Activated naive CD4-positive, alpha-beta T cell treated with anti-CD3 and anti-CD28 coated beads, Interleukin-2, amount 50 U/mL, for 24 hours (primary cell): ENCODE data around the gene HTRA3.
A peak's percentile ranks its signal among the peaks of the same experiment; 100 is the strongest.

Experiments used
- H3K27ac Mint-ChIP-seq: one replicate; pipeline ENCODE4 v1.8.0; 2021; ENCODE audit warnings: mild to moderate bottlenecking, mixed read lengths
- H3K27me3 Mint-ChIP-seq: one replicate; pipeline ENCODE4 v1.8.0; 2021; ENCODE audit warnings: mixed read lengths
- H3K36me3 Mint-ChIP-seq: one replicate; pipeline ENCODE4 v1.8.0; 2021; ENCODE audit warnings: mixed read lengths
- H3K4me1 Mint-ChIP-seq: one replicate; pipeline ENCODE4 v1.8.0; 2021; ENCODE audit warnings: mixed read lengths
- H3K4me3 Mint-ChIP-seq: one replicate; pipeline ENCODE4 v1.8.0; 2021; ENCODE audit warnings: mild to moderate bottlenecking, mixed read lengths
- H3K9me3 Mint-ChIP-seq: one replicate; pipeline ENCODE4 v1.8.0; 2021; ENCODE audit warnings: mixed read lengths

HTRA3 gene

GRCh38 chr4:8278421-8279287 lies 9.1 kb downstream of the HTRA3 start:
- peaks cover 3% of the 10 kb centered on the region for H3K27me3 Mint-ChIP-seq
- H3K4me1 Mint-ChIP-seq = peaks cover 3% of the 10 kb centered on the region
- no peak overlapping the region for H3K4me3 Mint-ChIP-seq
- H3K36me3 Mint-ChIP-seq = no peaks in the 10 kb centered on the region
- H3K27ac Mint-ChIP-seq = no peak overlapping the region
- no peaks in the 10 kb centered on the region for H3K9me3 Mint-ChIP-seq

DNA sequence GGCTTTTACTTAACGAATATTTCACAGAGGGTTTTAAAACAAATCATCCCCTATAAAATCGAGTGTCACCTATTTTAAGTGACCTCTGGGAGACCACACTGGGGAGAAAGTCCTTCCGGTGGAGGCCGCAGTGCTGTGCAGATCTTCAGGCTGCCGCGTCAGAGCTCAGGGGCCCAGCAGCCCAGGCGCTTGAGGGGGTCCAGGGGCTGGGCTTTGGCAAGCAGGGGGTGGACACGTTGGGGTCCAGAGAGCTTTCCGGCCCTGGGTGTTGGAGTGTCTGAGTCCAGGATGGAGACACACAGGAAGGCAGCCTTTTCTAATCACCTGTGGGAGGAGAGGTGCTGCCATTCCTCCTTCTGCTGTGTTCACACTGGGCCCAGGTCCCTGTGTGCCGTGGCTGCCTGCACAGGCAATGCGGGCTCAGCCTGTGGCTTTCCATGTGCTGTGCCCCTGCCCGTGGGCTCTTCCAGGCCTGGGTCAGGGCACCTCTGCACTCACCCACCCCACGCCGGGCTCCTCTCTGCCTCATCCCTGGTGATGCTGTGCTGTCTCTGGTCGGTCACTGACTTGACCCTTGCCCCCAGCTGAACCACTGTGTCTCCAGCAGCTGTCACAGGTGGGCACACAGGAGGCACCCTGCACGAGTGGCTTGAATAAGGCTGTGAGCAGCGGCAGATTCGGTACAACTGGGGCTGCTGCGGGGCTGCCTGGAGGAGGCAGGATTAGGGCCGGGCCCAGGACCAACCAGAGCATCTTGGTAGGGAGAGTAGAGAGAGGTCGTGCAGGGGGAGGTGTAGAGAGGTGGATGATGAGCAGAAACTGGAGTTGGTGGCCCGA lies 10.0 kb downstream of the HTRA3 start:
- Mint-ChIP-seq H3K4me3 (no peak overlapping the region), H3K9me3 (no peaks in the 10 kb centered on the region), H3K27ac (peak overlapping the region; percentile 59), H3K36me3 (no peaks in the 10 kb centered on the region), H3K27me3 (no peaks in the 10 kb centered on the region), H3K4me1 (peaks cover 3% of the 10 kb centered on the region)

- no peaks in the 10 kb centered on the region for H3K9me3 Mint-ChIP-seq
- H3K4me3 Mint-ChIP-seq = no peak overlapping the region
- peaks cover 3% of the 10 kb centered on the region for H3K4me1 Mint-ChIP-seq
- no peaks in the 10 kb centered on the region for H3K36me3 Mint-ChIP-seq
- no peaks in the 10 kb centered on the region for H3K27me3 Mint-ChIP-seq
- no peak overlapping the region for H3K27ac Mint-ChIP-seq
Observed at GRCh38 chr4:8280158-8280875, 10.8 kb downstream of the HTRA3 start.

- Mint-ChIP-seq H3K27me3 (no peaks in the 10 kb centered on the region), H3K27ac (no peak overlapping the region), H3K36me3 (no peaks in the 10 kb centered on the region), H3K4me1 (peaks cover 3% of the 10 kb centered on the region), H3K9me3 (no peaks in the 10 kb centered on the region), H3K4me3 (no peak overlapping the region)
Observed at GRCh38 chr4:8280876-8281440, 11.4 kb downstream of the HTRA3 start.

DNA sequence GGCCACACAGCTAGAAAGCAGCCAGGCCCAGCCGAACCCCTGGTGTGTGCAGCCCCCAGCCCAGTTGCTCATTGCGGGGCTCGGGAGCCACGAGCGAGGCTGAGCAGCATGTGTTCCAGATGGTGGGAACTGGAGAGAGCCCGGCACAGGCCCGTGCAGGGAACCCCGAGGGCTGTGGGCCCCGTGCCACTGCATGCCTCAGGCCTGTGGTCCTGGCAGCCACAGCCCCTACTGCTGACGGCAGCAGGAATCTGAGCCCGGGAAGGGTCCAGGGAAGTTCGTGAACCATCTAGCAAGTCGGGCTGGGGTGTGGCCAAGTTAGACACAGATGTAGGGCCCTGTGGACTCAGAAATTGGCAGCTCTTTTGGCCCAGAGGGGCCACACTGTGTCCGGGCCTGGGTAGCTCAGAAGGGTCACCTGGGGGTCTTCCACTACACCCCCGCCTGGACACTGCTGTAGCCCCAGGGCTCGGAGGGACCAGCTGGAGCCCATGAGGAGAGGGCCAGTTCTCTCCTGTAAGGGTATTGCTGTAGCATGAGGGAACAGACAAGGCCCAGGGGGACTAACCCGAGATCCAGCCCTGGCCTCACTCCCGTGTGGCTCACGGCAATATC lies 12.1 kb downstream of the HTRA3 start:
- no peaks in the 10 kb centered on the region for H3K9me3 Mint-ChIP-seq
- no peak overlapping the region for H3K4me3 Mint-ChIP-seq
- H3K27me3 Mint-ChIP-seq = no peaks in the 10 kb centered on the region
- no peak overlapping the region for H3K27ac Mint-ChIP-seq
- peaks cover 3% of the 10 kb centered on the region for H3K4me1 Mint-ChIP-seq
- H3K36me3 Mint-ChIP-seq = no peaks in the 10 kb centered on the region

DNA sequence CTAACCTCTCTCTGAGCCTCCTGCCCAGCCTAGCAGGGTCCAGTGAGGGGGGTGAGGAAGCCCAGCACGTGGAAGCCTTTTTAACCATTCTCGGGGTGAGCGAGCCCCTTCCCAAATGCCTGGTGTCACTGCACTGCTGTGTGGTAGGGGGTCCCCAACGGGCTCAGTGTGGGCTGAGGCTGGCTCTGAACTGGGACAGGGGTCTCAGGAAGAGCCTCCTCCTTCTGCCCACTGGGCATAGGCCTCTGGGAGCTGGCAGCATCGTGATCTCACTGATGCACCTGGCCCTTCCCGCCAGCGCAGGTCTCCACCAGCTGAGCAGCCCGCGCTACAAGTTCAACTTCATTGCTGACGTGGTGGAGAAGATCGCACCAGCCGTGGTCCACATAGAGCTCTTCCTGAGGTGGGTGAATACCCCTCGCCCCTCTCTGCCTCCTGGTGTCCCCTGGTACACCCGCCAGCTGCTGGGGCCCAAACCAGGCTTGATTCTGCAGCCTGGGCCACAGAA lies 12.6 kb downstream of the HTRA3 start:
- peaks cover 3% of the 10 kb centered on the region for H3K4me1 Mint-ChIP-seq
- H3K9me3 Mint-ChIP-seq = no peaks in the 10 kb centered on the region
- no peak overlapping the region for H3K27ac Mint-ChIP-seq
- no peak overlapping the region for H3K4me3 Mint-ChIP-seq
- H3K36me3 Mint-ChIP-seq = no peaks in the 10 kb centered on the region
- no peaks in the 10 kb centered on the region for H3K27me3 Mint-ChIP-seq

GRCh38 chr4:8282742-8283141 lies 13.2 kb downstream of the HTRA3 start:
- no peaks in the 10 kb centered on the region for H3K27me3 Mint-ChIP-seq
- H3K27ac Mint-ChIP-seq = no peak overlapping the region
- H3K9me3 Mint-ChIP-seq = no peaks in the 10 kb centered on the region
- no peak overlapping the region for H3K4me3 Mint-ChIP-seq
- no peaks in the 10 kb centered on the region for H3K36me3 Mint-ChIP-seq
- H3K4me1 Mint-ChIP-seq = peaks cover 3% of the 10 kb centered on the region

GRCh38 chr4:8283161-8283560 lies 13.6 kb downstream of the HTRA3 start:
- Mint-ChIP-seq H3K4me3 (no peak overlapping the region), H3K27ac (no peak overlapping the region), H3K27me3 (no peaks in the 10 kb centered on the region), H3K4me1 (peaks cover 3% of the 10 kb centered on the region), H3K36me3 (no peaks in the 10 kb centered on the region), H3K9me3 (no peaks in the 10 kb centered on the region)

DNA sequence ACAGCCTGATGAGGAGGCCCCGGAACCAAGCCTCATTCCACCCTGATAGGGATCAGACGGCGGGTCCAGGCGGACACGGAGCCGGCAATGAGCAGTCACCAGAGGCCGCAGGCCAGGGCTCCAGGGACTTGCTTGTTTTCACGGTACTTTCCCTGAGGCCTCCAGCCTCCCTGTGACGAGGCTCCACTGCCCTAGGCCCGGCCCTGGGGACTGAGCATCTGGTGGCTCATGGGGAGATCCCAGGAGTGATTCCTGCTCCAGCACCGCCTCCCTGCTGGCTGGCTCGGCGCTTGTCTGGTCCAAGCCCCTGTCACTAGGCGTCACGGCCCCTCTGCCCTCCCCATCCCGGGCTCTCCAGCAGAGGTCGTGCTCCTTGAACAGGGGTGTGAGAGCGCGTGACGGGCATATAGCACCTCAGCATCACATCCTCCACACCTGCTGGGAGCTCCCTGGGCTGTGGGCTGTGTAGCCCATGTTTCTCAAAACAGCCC lies 14.1 kb downstream of the HTRA3 start:
- Mint-ChIP-seq H3K4me3 (no peak overlapping the region), H3K27ac (no peak overlapping the region), H3K9me3 (no peaks in the 10 kb centered on the region), H3K27me3 (no peaks in the 10 kb centered on the region), H3K4me1 (peaks cover 3% of the 10 kb centered on the region), H3K36me3 (no peaks in the 10 kb centered on the region)

DNA sequence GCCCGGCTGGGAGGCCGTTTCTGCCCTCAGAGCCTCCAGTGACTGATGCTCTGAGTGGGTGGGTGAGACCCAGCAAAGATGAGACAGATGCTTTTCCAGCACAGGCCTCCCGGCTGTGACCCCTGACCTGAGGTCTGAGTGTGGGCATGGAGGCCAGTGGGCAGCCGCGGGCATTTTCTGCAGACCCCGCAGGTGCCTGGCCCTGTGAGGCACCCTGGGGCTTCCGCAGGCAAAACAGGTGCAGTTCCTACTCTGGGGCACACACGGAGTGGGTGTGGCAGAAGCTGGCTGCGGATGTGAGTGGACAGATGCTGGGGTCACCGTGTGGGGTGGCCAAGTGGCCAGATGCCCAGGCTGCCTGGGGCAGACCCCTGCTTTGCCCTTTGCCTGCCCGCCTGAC lies 14.8 kb downstream of the HTRA3 start:
- no peak overlapping the region for H3K4me3 Mint-ChIP-seq

GRCh38 chr4:8285143-8285975 lies 15.8 kb downstream of the HTRA3 start:
- no peak overlapping the region for H3K27ac Mint-ChIP-seq
- no peaks in the 10 kb centered on the region for H3K36me3 Mint-ChIP-seq
- H3K4me1 Mint-ChIP-seq = no peaks in the 10 kb centered on the region
- H3K9me3 Mint-ChIP-seq = no peaks in the 10 kb centered on the region
- H3K4me3 Mint-ChIP-seq = no peak overlapping the region
- no peaks in the 10 kb centered on the region for H3K27me3 Mint-ChIP-seq

More for the DNA sequence above, 14.8 kb downstream of the HTRA3 start:
- no peaks in the 10 kb centered on the region for H3K36me3 Mint-ChIP-seq
- no peaks in the 10 kb centered on the region for H3K9me3 Mint-ChIP-seq
- no peaks in the 10 kb centered on the region for H3K27me3 Mint-ChIP-seq
- H3K27ac Mint-ChIP-seq = no peak overlapping the region
- H3K4me1 Mint-ChIP-seq = no peaks in the 10 kb centered on the region

DNA sequence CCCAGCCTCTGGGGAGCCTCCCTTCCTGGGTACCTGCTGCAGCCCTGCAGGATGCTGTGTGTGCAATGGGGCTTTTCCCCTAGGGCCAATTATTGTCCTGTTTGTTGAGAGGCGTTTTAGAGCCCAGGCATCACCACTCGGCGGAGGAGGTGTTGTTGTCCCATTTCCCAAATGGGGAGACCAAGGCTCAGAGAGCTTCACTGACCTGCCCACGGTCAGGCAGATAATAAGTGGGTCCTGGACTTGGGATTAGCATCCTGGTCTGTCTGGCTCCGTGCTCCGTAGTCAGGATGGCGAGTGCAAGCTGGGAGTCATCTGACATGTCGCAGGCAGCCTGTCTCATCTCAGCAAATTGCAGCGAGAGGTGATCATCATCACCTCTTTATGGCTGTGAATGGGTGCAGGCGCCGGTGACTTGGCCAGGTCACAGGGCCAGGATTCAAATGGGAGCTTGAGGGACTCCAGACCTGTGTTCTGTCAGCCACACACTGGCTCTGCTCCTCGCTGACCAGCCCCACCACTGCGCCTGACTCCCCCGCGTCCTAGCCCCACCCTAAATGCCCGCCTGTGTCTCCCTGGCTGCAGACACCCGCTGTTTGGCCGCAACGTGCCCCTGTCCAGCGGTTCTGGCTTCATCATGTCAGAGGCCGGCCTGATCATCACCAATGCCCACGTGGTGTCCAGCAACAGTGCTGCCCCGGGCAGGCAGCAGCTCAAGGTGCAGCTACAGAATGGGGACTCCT lies 16.6 kb downstream of the HTRA3 start:
- Mint-ChIP-seq H3K9me3 (no peaks in the 10 kb centered on the region), H3K27ac (no peak overlapping the region), H3K36me3 (no peaks in the 10 kb centered on the region), H3K4me1 (no peaks in the 10 kb centered on the region), H3K4me3 (no peak overlapping the region), H3K27me3 (no peaks in the 10 kb centered on the region)

- Mint-ChIP-seq H3K27me3 (no peaks in the 10 kb centered on the region), H3K36me3 (no peaks in the 10 kb centered on the region), H3K27ac (no peak overlapping the region)
Observed at GRCh38 chr4:8286719-8287342, 17.3 kb downstream of the HTRA3 start.

More at GRCh38 chr4:8286719-8287342, 17.3 kb downstream of the HTRA3 start:
- Mint-ChIP-seq H3K4me3 (no peak overlapping the region), H3K9me3 (no peaks in the 10 kb centered on the region), H3K4me1 (no peaks in the 10 kb centered on the region)
